IPS-15b (cell line): ENCODE data around the gene BMERB1.
"Not testable (repeated sequence)": the region's sequence is repeated elsewhere in the genome, so short reads cannot be mapped to it uniquely, and the experiment has no call there.

Experiments used
- H3K27me3 ChIP-seq: one replicate; pipeline ENCODE4 v1.6.1; 2013; ENCODE audit warnings: low read length; ENCODE audit not compliant: control insufficient read depth, insufficient read depth
- H3K36me3 ChIP-seq: one replicate; pipeline ENCODE4 v1.6.1; 2013; ENCODE audit warnings: low read length; ENCODE audit not compliant: control insufficient read depth, insufficient read depth
- H3K4me1 ChIP-seq: one replicate; pipeline ENCODE4 v1.6.1; 2013; ENCODE audit warnings: mild to moderate bottlenecking, low read length; ENCODE audit not compliant: control insufficient read depth, insufficient read depth
- H3K4me3 ChIP-seq: one replicate; pipeline ENCODE4 v1.5.1; 2013; ENCODE audit warnings: low read depth, low read length
- H3K9ac ChIP-seq: one replicate; pipeline ENCODE4 v1.6.1; 2013; ENCODE audit warnings: low read depth, mild to moderate bottlenecking, low read length
- H3K9me3 ChIP-seq: one replicate; pipeline ENCODE4 v1.6.1; 2013; ENCODE audit warnings: mild to moderate bottlenecking, low read length; ENCODE audit not compliant: control insufficient read depth, insufficient read depth

The BMERB1 gene

GRCh38 chr16:15466886-15467781 lies 32.7 kb downstream of the BMERB1 start:
- H3K27me3 ChIP-seq, result no peaks in the 10 kb centered on the region
- no peaks in the 10 kb centered on the region for H3K9me3 ChIP-seq
- no peaks in the 10 kb centered on the region for H3K4me1 ChIP-seq
- no peak overlapping the region for H3K4me3 ChIP-seq
- H3K36me3 ChIP-seq, result no peaks in the 10 kb centered on the region
- H3K9ac ChIP-seq, result no peak overlapping the region

GRCh38 chr16:15476971-15477370 lies 42.6 kb downstream of the BMERB1 start:
- H3K4me3 ChIP-seq, H3K4me1 ChIP-seq, H3K9me3 ChIP-seq, H3K27me3 ChIP-seq, H3K9ac ChIP-seq, H3K36me3 ChIP-seq: not testable (repeated sequence)

- Histone ChIP-seq H3K9me3 (no peaks in the 10 kb centered on the region), H3K4me3 (no peak overlapping the region), H3K27me3 (no peaks in the 10 kb centered on the region), H3K36me3 (no peaks in the 10 kb centered on the region), H3K9ac (no peak overlapping the region), H3K4me1 (no peaks in the 10 kb centered on the region)
These were observed 43.4 kb downstream of the BMERB1 start for GRCh38 chr16:15477802-15478201.

GRCh38 chr16:15482068-15482747 lies 47.8 kb downstream of the BMERB1 start:
- Histone ChIP-seq H3K27me3 (no peaks in the 10 kb centered on the region), H3K4me3 (no peak overlapping the region), H3K9me3 (no peaks in the 10 kb centered on the region), H3K4me1 (no peaks in the 10 kb centered on the region), H3K9ac (no peak overlapping the region), H3K36me3 (no peaks in the 10 kb centered on the region)

- H3K4me3 ChIP-seq, result no peak overlapping the region
- no peaks in the 10 kb centered on the region for H3K9me3 ChIP-seq
- no peaks in the 10 kb centered on the region for H3K36me3 ChIP-seq
- no peak overlapping the region for H3K9ac ChIP-seq
- no peaks in the 10 kb centered on the region for H3K27me3 ChIP-seq
- peaks cover 1% of the 10 kb centered on the region for H3K4me1 ChIP-seq
These were observed 48.4 kb downstream of the BMERB1 start for GRCh38 chr16:15482748-15483298.

GRCh38 chr16:15483857-15484256 lies 49.5 kb downstream of the BMERB1 start:
- H3K4me3 ChIP-seq, result no peak overlapping the region
- H3K4me1 ChIP-seq, result peaks cover 3% of the 10 kb centered on the region
- no peak overlapping the region for H3K9ac ChIP-seq
- no peaks in the 10 kb centered on the region for H3K36me3 ChIP-seq
- H3K9me3 ChIP-seq, result no peaks in the 10 kb centered on the region
- no peaks in the 10 kb centered on the region for H3K27me3 ChIP-seq

- Histone ChIP-seq H3K27me3 (no peaks in the 10 kb centered on the region), H3K9ac (no peak overlapping the region), H3K4me1 (peaks cover 3% of the 10 kb centered on the region), H3K36me3 (no peaks in the 10 kb centered on the region), H3K4me3 (no peak overlapping the region), H3K9me3 (no peaks in the 10 kb centered on the region)
These were observed 50.3 kb downstream of the BMERB1 start for GRCh38 chr16:15484662-15485061.

- Histone ChIP-seq H3K27me3 (no peaks in the 10 kb centered on the region), H3K4me1 (peaks cover 3% of the 10 kb centered on the region), H3K4me3 (no peak overlapping the region)
These were observed 50.8 kb downstream of the BMERB1 start for GRCh38 chr16:15485175-15485574.

GRCh38 chr16:15486661-15487060 lies 52.3 kb downstream of the BMERB1 start:
- Histone ChIP-seq H3K9ac (no peak overlapping the region), H3K36me3 (no peaks in the 10 kb centered on the region), H3K4me3 (no peak overlapping the region), H3K27me3 (no peaks in the 10 kb centered on the region), H3K9me3 (no peaks in the 10 kb centered on the region), H3K4me1 (peaks cover 3% of the 10 kb centered on the region)

More at GRCh38 chr16:15485175-15485574, 50.8 kb downstream of the BMERB1 start:
- H3K36me3 ChIP-seq, result no peaks in the 10 kb centered on the region
- H3K9me3 ChIP-seq, result no peaks in the 10 kb centered on the region
- no peak overlapping the region for H3K9ac ChIP-seq

GRCh38 chr16:15487336-15488284 lies 53.2 kb downstream of the BMERB1 start:
- no peak overlapping the region for H3K9ac ChIP-seq
- peaks cover 3% of the 10 kb centered on the region for H3K4me1 ChIP-seq
- no peaks in the 10 kb centered on the region for H3K27me3 ChIP-seq
- no peak overlapping the region for H3K4me3 ChIP-seq
- no peaks in the 10 kb centered on the region for H3K36me3 ChIP-seq
- H3K9me3 ChIP-seq, result no peaks in the 10 kb centered on the region

GRCh38 chr16:15489016-15489415 lies 54.6 kb downstream of the BMERB1 start:
- Histone ChIP-seq H3K4me1 (peaks cover 3% of the 10 kb centered on the region), H3K9me3 (no peaks in the 10 kb centered on the region), H3K27me3 (no peaks in the 10 kb centered on the region), H3K4me3 (no peak overlapping the region), H3K36me3 (no peaks in the 10 kb centered on the region), H3K9ac (no peak overlapping the region)
